CD14-positive monocyte (primary cell): ENCODE results near the gene OSBP2. TPM values are rescaled to one million over a fixed set of nuclear protein-coding genes. Genes with fewer than 3 reads are reported as not detected.

ENCODE experiments used
- DNase-seq, 3 donors: peaks; one replicate each; pipeline ENCODE4 v3.0.0-alpha.2; 2011 to 2022
- H2AFZ ChIP-seq: 2 replicates; pipeline ENCODE4 v1.6.0; 2012; ENCODE audit warnings: mild to moderate bottlenecking, low read depth, low read length, inconsistent platforms; ENCODE audit not compliant: insufficient read depth, poor library complexity, severe bottlenecking
- H3K27ac ChIP-seq, 2 donors: 1 replicate in 1 of 2; 2 replicates in 1 of 2; pipeline ENCODE4 v1.5.1; 2012 to 2013; ENCODE audit warnings: low read length in 2 of 2, control low read depth in 1 of 2, inconsistent platforms in 1 of 2, low read depth in 1 of 2, mild to moderate bottlenecking in 1 of 2
- H3K27me3 ChIP-seq, 2 donors: one replicate each; pipeline versions ENCODE4 v1.6.0 to v1.6.1; 2011 to 2013; ENCODE audit warnings: low read length in 2 of 2; ENCODE audit not compliant: control insufficient read depth in 2 of 2, insufficient read depth in 2 of 2
- H3K36me3 ChIP-seq, 2 donors: replicated peaks in 1 of 2; 1 replicate in 1 of 2; 2 replicates in 1 of 2; pipeline versions ENCODE4 v1.5.1 to v1.6.1; 2012 to 2013; ENCODE audit warnings: low read length in 2 of 2, control low read depth in 1 of 2, inconsistent platforms in 1 of 2, mild to moderate bottlenecking in 1 of 2; ENCODE audit not compliant: insufficient read depth in 2 of 2, control insufficient read depth in 1 of 2
- H3K4me1 ChIP-seq, 2 donors: 1 replicate in 1 of 2; 2 replicates in 1 of 2; pipeline versions ENCODE4 v1.5.1 to v1.6.1; 2012 to 2013; ENCODE audit warnings: low read length in 2 of 2, control low read depth in 1 of 2, inconsistent platforms in 1 of 2, mild to moderate bottlenecking in 1 of 2, moderate library complexity in 1 of 2; ENCODE audit not compliant: insufficient read depth in 2 of 2, control insufficient read depth in 1 of 2
- H3K4me2 ChIP-seq: replicated peaks from 2 replicates; pipeline ENCODE3; 2012; ENCODE audit warnings: low read length, moderate library complexity, mild to moderate bottlenecking; ENCODE audit not compliant: poor library complexity, severe bottlenecking; ENCODE audit errors: extremely low read depth
- H3K4me3 ChIP-seq, 3 experiments: fragments of 200-600 bp in 1 of 3; sonication (generic) in 1 of 3; replicated peaks in 1 of 3; 1 replicate in 2 of 3; 2 replicates in 1 of 3; pipeline ENCODE4 v1.5.1; 2011 to 2013; ENCODE audit warnings: low read length in 3 of 3, mild to moderate bottlenecking in 3 of 3, control low read depth in 2 of 3, low read depth in 2 of 3, inconsistent platforms in 1 of 3, moderate library complexity in 1 of 3
- H3K79me2 ChIP-seq: 2 replicates; pipeline ENCODE4 v1.6.0; 2012; ENCODE audit warnings: mild to moderate bottlenecking, control low read depth, inconsistent platforms, low read length, moderate library complexity; ENCODE audit not compliant: insufficient read depth
- H3K9ac ChIP-seq: 2 replicates; pipeline ENCODE4 v1.6.0; 2017; ENCODE audit warnings: low read length, mild to moderate bottlenecking; ENCODE audit not compliant: insufficient read depth, poor library complexity, severe bottlenecking
- H3K9me3 ChIP-seq, 2 donors: replicated peaks in 1 of 2; 1 replicate in 1 of 2; 2 replicates in 1 of 2; pipeline versions ENCODE4 v1.5.1 to v1.6.1; 2012 to 2013; ENCODE audit warnings: low read length in 2 of 2, control low read depth in 1 of 2; ENCODE audit not compliant: control insufficient read depth in 1 of 2, insufficient read depth in 1 of 2
- H4K20me1 ChIP-seq: 2 replicates; pipeline ENCODE4 v1.6.0; 2012; ENCODE audit warnings: mild to moderate bottlenecking, low read length, control low read depth, moderate library complexity; ENCODE audit not compliant: insufficient read depth
- H3K27ac Mint-ChIP-seq, 7 donors: one replicate each; pipeline ENCODE4 v1.8.0; 2020; ENCODE audit warnings: mild to moderate bottlenecking in 7 of 7, mixed read lengths in 7 of 7, moderate library complexity in 6 of 7, inconsistent platforms in 2 of 7
- H3K27me3 Mint-ChIP-seq, 3 donors: one replicate each; pipeline ENCODE4 v1.8.0; 2021 to 2022; ENCODE audit warnings: low read depth in 3 of 3, mild to moderate bottlenecking in 3 of 3, mixed read lengths in 3 of 3, moderate library complexity in 3 of 3, inconsistent platforms in 1 of 3
- H3K36me3 Mint-ChIP-seq, 2 donors: one replicate each; pipeline ENCODE4 v1.8.0; 2020; ENCODE audit warnings: mixed read lengths in 2 of 2, inconsistent platforms in 1 of 2, mild to moderate bottlenecking in 1 of 2
- H3K4me1 Mint-ChIP-seq: one replicate; pipeline ENCODE4 v1.8.0; 2020; ENCODE audit warnings: mild to moderate bottlenecking, mixed read lengths
- H3K4me3 Mint-ChIP-seq, 2 donors: one replicate each; pipeline ENCODE4 v1.8.0; 2020; ENCODE audit warnings: mild to moderate bottlenecking in 2 of 2, mixed read lengths in 2 of 2, moderate library complexity in 1 of 2
- H3K9me3 Mint-ChIP-seq, 7 donors: one replicate each; pipeline ENCODE4 v1.8.0; 2020 to 2022; ENCODE audit warnings: mixed read lengths in 7 of 7, mild to moderate bottlenecking in 6 of 7, moderate library complexity in 6 of 7, inconsistent platforms in 2 of 7
- CTCF ChIP-seq: fragments of 200-600 bp; IDR thresholded peaks from one replicate; pipeline ENCODE4 v1.8.0; 2022; ENCODE audit warnings: antibody characterized with exemption, mild to moderate bottlenecking
- WGBS: methylation state at CpG from one replicate; pipeline ENCODE4 v1.1.5; 2013; ENCODE audit warnings: missing lambda C conversion rate; ENCODE audit not compliant: insufficient coverage; 5-methylcytosine and 5-hydroxymethylcytosine counted together
- intact Hi-C, 2 donors: fragments of 100-400 bp; cut with micrococcal nuclease; formaldehyde crosslinking; loops; one replicate each; pipeline versions ENCODE4 v1.15.0 to v1.15.1; 2023
- polyA plus RNA-seq, 3 donors: library from polyadenylated mRNA; depleted of rRNA in 1 of 3; unstranded in 2 of 3; stranded (reverse) in 1 of 3; fragments of 300-500 nt in 2 of 3; fragments of >200 nt in 1 of 3; fragmentation: Illumina TruSeq in 2 of 3; gene quantifications; 1 replicate in 2 of 3; 2 replicates in 1 of 3; pipeline ENCODE4 v1.2.3, GENCODE V29; 2012 to 2021

OSBP2 gene
- polyA plus RNA-seq, 3 donors, result 0.21 to 0.54 TPM; not detected in 1

- no peak overlapping the region for H3K4me3 ChIP-seq
- intact Hi-C loops, result no loop called here
- H3K36me3 Mint-ChIP-seq, result no peaks in the 10 kb centered on the region
Measured at GRCh38 chr22:30689622-30690021, 5.1 kb upstream of the OSBP2 start.

GRCh38 chr22:30691204-30691603 is 3.5 kb upstream of the OSBP2 start:
- no CpG with 5 or more reads among the region's 1 CpG for WGBS
- intact Hi-C loops, result no loop called here
- peak overlapping the region in 1 of 7 donors; percentile 32 for H3K27ac Mint-ChIP-seq

More at GRCh38 chr22:30689622-30690021, 5.1 kb upstream of the OSBP2 start:
- H3K9ac ChIP-seq, result no peak overlapping the region
- H2AFZ ChIP-seq, result no peak overlapping the region
- no peak for DNase-seq
- H3K36me3 ChIP-seq, result no peaks in the 10 kb centered on the region
- Mint-ChIP-seq H3K4me1 (peaks cover 3% of the 10 kb centered on the region), H3K4me3 (no peak overlapping the region), H3K27ac (no peak overlapping the region), H3K27me3 (peaks cover 17 to 32% (median 31%) of the 10 kb centered on the region in 3 donors), H3K9me3 (peaks cover 0 to 7% (median 0%) of the 10 kb centered on the region in 7 donors)
- WGBS, result no CpG with 5 or more reads among the region's 1 CpG
- peaks cover 15 to 17% of the 10 kb centered on the region in 2 donors for H3K27me3 ChIP-seq
- no peak overlapping the region for H3K4me2 ChIP-seq
- TF ChIP-seq CTCF, result no peak
- no peaks in the 10 kb centered on the region for H4K20me1 ChIP-seq
- H3K27ac ChIP-seq, result no peak overlapping the region
- H3K4me1 ChIP-seq, result peaks cover 5 to 8% of the 10 kb centered on the region in 2 donors
- peaks cover 0 to 5% of the 10 kb centered on the region in 2 donors for H3K9me3 ChIP-seq
- no peaks in the 10 kb centered on the region for H3K79me2 ChIP-seq

More at GRCh38 chr22:30691204-30691603, 3.5 kb upstream of the OSBP2 start:
- Mint-ChIP-seq H3K4me3 (peak overlapping the region in 1 of 2 donors; percentile 9), H3K36me3 (peaks cover 0 to 5% of the 10 kb centered on the region in 2 donors), H3K27me3 (peaks cover 31 to 46% (median 39%) of the 10 kb centered on the region in 3 donors), H3K9me3 (peaks cover 0 to 7% (median 3%) of the 10 kb centered on the region in 7 donors), H3K4me1 (peaks cover 3% of the 10 kb centered on the region)
- Histone ChIP-seq H3K79me2 (no peaks in the 10 kb centered on the region), H3K27ac (no peak overlapping the region), H3K9me3 (peaks cover 0 to 5% of the 10 kb centered on the region in 2 donors), H3K4me2 (no peak overlapping the region), H4K20me1 (no peaks in the 10 kb centered on the region), H3K27me3 (peaks cover 23 to 31% of the 10 kb centered on the region in 2 donors), H3K9ac (no peak overlapping the region), H3K4me3 (no peak overlapping the region), H3K36me3 (no peaks in the 10 kb centered on the region), H2AFZ (no peak overlapping the region), H3K4me1 (peaks cover 9 to 14% of the 10 kb centered on the region in 2 donors)
- no peak for TF ChIP-seq CTCF
- no peak for DNase-seq
